Osteoblast (primary cell): ENCODE measurements around the gene PDCD4. TPM values are rescaled to one million over a fixed set of nuclear protein-coding genes. Genes with fewer than 3 reads are reported as not detected.
"Not testable (repeated sequence)": the region's sequence is repeated elsewhere in the genome, so short reads cannot be mapped to it uniquely, and the experiment has no call there.

Experiments used
- DNase-seq: peaks from one replicate; pipeline ENCODE4 v3.0.0; 2011; ENCODE audit warnings: low spot score, mixed read lengths; ENCODE audit not compliant: insufficient read length; ENCODE audit errors: missing footprints
- H2AFZ ChIP-seq: 2 replicates; pipeline ENCODE4 v1.6.0; 2011; ENCODE audit warnings: mild to moderate bottlenecking, low read length
- H3K27ac ChIP-seq: 2 replicates; pipeline ENCODE4 v1.5.1; 2011; ENCODE audit warnings: mild to moderate bottlenecking, low read depth, low read length, moderate library complexity
- H3K27me3 ChIP-seq: 2 replicates; pipeline ENCODE4 v1.6.0; 2012; ENCODE audit warnings: mild to moderate bottlenecking, control low read depth, inconsistent platforms, low read length, moderate library complexity; ENCODE audit not compliant: insufficient read depth
- H3K36me3 ChIP-seq: 2 replicates; pipeline ENCODE4 v1.5.1; 2011; ENCODE audit warnings: mild to moderate bottlenecking, low read length, control low read depth, moderate library complexity; ENCODE audit not compliant: insufficient read depth
- H3K4me1 ChIP-seq: 2 replicates; pipeline ENCODE4 v1.5.1; 2011; ENCODE audit warnings: mild to moderate bottlenecking, low read length, control low read depth, moderate library complexity; ENCODE audit not compliant: insufficient read depth
- H3K4me2 ChIP-seq: 2 replicates; pipeline ENCODE4 v1.6.0; 2011; ENCODE audit warnings: mild to moderate bottlenecking, low read length; ENCODE audit not compliant: insufficient read depth
- H3K4me3 ChIP-seq: fragments of 200-600 bp; sonication (generic); 3 replicates; pipeline ENCODE4 v1.5.1; 2012; ENCODE audit warnings: mild to moderate bottlenecking, low read length, inconsistent platforms; ENCODE audit not compliant: insufficient read depth
- H3K79me2 ChIP-seq: 2 replicates; pipeline ENCODE4 v1.6.0; 2012; ENCODE audit warnings: mild to moderate bottlenecking, low read length, control low read depth, inconsistent platforms; ENCODE audit not compliant: insufficient read depth
- H3K9me3 ChIP-seq: 2 replicates; pipeline ENCODE4 v1.5.1; 2011; ENCODE audit warnings: low read depth, low read length, control low read depth
- H4K20me1 ChIP-seq: 2 replicates; pipeline ENCODE4 v1.6.0; 2012; ENCODE audit warnings: mild to moderate bottlenecking, low read length, control low read depth; ENCODE audit not compliant: insufficient read depth
- total RNA-seq: library from RNA; depleted of rRNA; stranded (reverse); fragments of >200 nt; gene quantifications from 2 replicates; pipeline ENCODE4 v1.2.3, GENCODE V29; 2012
- TF ChIP-seq, protein P1 (sequence below): IDR thresholded peaks from 2 replicates; pipeline ENCODE4 v1.5.1; 2011; ENCODE audit warnings: mild to moderate bottlenecking, low read depth, low read length, moderate library complexity; ENCODE audit errors: extremely low read depth

The PDCD4 gene
- total RNA-seq, 1 donor, result 73.8 TPM

DNA sequence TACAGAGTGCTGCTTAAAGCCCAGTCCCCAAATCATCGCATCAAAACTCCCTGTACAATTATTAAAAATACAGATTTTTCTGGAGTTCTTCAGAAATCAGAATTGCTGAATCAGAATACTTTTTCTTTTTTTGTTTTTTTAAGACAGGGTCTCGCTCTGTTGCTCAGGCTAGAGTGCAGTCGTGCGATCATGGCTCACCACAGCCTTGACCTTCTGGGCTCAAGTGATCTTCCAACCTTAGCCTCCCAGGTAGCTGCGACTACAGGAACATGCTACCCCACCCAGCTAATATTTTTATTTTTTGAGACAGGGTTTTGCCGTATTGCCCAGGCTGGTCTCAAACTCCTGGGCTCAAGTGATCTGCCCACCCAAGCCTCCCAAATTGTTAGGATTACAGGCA, 43.3 kb downstream of the PDCD4 start:
- no peak overlapping the region for H2AFZ ChIP-seq
- DNase-seq, result no peak
- H3K27me3 ChIP-seq, result no peaks in the 10 kb centered on the region
- H3K4me3 ChIP-seq, result no peak overlapping the region
- H3K79me2 ChIP-seq, result peaks cover 2% of the 10 kb centered on the region
- no peak overlapping the region for H3K27ac ChIP-seq
- no peaks in the 10 kb centered on the region for H3K9me3 ChIP-seq
- H3K4me2 ChIP-seq, result no peak overlapping the region
- TF ChIP-seq, protein P1, sequence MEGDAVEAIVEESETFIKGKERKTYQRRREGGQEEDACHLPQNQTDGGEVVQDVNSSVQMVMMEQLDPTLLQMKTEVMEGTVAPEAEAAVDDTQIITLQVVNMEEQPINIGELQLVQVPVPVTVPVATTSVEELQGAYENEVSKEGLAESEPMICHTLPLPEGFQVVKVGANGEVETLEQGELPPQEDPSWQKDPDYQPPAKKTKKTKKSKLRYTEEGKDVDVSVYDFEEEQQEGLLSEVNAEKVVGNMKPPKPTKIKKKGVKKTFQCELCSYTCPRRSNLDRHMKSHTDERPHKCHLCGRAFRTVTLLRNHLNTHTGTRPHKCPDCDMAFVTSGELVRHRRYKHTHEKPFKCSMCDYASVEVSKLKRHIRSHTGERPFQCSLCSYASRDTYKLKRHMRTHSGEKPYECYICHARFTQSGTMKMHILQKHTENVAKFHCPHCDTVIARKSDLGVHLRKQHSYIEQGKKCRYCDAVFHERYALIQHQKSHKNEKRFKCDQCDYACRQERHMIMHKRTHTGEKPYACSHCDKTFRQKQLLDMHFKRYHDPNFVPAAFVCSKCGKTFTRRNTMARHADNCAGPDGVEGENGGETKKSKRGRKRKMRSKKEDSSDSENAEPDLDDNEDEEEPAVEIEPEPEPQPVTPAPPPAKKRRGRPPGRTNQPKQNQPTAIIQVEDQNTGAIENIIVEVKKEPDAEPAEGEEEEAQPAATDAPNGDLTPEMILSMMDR, result no peak
- no peaks in the 10 kb centered on the region for H3K36me3 ChIP-seq
- peaks cover under 1% of the 10 kb centered on the region for H4K20me1 ChIP-seq
- peaks cover 43% of the 10 kb centered on the region for H3K4me1 ChIP-seq

DNA sequence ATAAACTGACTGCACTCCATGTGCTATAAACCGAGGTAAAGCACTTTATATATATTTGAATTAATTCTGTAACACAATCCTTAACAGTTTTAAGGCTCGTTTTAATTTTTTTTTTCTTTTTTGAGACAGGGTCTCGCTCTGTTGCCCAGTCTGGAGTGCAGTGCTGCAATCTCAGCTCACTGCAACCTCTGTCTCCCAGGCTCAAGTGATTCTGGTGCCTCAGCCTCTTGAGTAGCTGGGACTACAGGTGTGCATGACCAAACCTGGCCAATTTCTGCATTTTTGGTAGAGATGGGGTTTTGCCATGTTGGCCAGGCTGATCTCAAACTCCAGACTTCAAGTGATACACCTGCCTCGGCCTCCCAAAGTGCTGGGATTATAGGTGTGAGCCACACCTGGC, 43.9 kb downstream of the PDCD4 start:
- not testable (repeated sequence) for H3K4me3 ChIP-seq, H3K9me3 ChIP-seq, H3K79me2 ChIP-seq, H4K20me1 ChIP-seq, DNase-seq, H2AFZ ChIP-seq, H3K36me3 ChIP-seq, H3K4me2 ChIP-seq, H3K27me3 ChIP-seq
- Histone ChIP-seq H3K4me1 (peaks cover 43% of the 10 kb centered on the region), H3K27ac (peak overlapping the region; percentile 99)

DNA sequence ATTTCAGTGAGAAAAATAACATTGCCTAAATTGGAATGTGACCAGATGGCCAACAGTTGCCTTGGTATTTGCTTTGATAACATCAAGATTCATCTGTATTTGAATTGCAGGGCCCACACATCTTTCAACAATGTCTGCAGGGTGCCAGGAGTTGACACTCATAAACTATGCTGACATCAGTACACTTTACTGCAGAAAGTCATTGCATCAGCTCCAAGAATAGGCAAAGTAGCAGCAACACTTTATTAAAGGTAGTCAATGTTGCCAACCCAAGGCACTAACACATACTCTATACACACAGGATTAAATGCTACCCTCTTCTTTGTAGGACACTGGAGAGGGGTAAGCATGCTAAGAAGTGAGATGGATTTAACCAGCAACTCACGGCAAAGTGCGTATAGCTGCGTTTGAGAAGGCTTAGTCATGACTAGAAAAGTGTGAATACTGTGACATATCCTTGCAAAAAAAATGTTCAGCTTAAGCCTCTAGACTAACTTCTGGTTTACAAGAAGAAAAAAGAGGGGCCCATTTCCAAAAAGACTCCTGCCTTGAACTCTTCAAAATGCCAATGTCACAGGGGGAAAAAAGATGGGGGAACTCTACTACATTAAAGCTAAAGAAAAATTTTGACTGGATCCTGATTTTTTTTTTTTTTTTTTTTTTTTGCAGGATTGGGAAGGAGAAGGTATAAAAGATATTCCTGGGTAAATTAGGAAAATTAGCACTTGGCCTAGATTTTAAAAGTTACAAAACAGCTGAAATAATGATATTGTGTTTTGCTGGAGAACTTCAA, 45.0 kb downstream of the PDCD4 start:
- Histone ChIP-seq H4K20me1 (peaks cover 16% of the 10 kb centered on the region), H2AFZ (no peak overlapping the region), H3K9me3 (no peaks in the 10 kb centered on the region), H3K27ac (peak overlapping the region; percentile 99), H3K36me3 (no peaks in the 10 kb centered on the region), H3K27me3 (no peaks in the 10 kb centered on the region), H3K79me2 (peaks cover 18% of the 10 kb centered on the region), H3K4me1 (peaks cover 47% of the 10 kb centered on the region), H3K4me3 (peak overlapping the region; percentile 23), H3K4me2 (peak overlapping the region; percentile 92)
- TF ChIP-seq, protein P1, result no peak
- DNase-seq, result peak; percentile 78

DNA sequence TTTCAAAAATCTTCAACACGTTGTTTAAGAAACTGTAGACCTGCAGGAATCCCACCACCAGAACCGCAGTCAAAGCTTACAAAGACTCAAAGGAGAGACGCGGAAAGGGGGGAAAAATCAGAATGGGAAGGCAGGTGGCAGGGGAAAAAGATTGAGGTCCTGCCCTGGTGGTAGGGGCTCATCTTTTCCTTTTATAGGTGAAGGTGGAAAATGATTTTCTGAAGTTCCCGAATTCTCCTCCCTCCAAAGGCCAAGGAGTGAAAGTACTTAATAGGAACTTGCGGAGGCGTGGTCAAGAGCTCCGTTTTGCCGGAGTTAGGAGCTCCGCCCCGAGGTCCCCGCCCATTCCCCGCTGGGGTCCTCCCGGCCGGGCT, 46.5 kb downstream of the PDCD4 start:
- TF ChIP-seq, protein P1, result no peak
- Histone ChIP-seq H3K9me3 (no peaks in the 10 kb centered on the region), H3K27ac (peak overlapping the region; percentile 99), H3K4me1 (peaks cover 40% of the 10 kb centered on the region), H4K20me1 (peaks cover 24% of the 10 kb centered on the region), H3K4me3 (peak overlapping the region; percentile 88), H3K4me2 (peak overlapping the region; percentile 92), H3K27me3 (no peaks in the 10 kb centered on the region), H3K36me3 (no peaks in the 10 kb centered on the region), H2AFZ (peak overlapping the region; percentile 36), H3K79me2 (peaks cover 33% of the 10 kb centered on the region)
- peak; percentile 94 for DNase-seq
